Ishikawa (cell line): ENCODE measurements around the gene RFPL1.
A peak's percentile ranks its signal among the peaks of the same experiment; 100 is the strongest.

Source experiments
- CEBPB ChIP-seq: IDR thresholded peaks from 2 replicates; pipeline ENCODE4 v1.6.1; 2012
- CREB1 ChIP-seq: IDR thresholded peaks from 2 replicates; pipeline ENCODE4 v1.6.1; 2012; ENCODE audit warnings: low read depth
- EGR1 ChIP-seq: IDR thresholded peaks from 2 replicates; pipeline ENCODE4 v1.6.1; 2012
- EP300 ChIP-seq: IDR thresholded peaks from 2 replicates; pipeline ENCODE4 v1.6.1; 2012; ENCODE audit warnings: borderline replicate concordance
- FOXM1 ChIP-seq: IDR thresholded peaks from 2 replicates; pipeline ENCODE4 v1.6.1; 2012; ENCODE audit warnings: low read depth, borderline replicate concordance
- MAX ChIP-seq: IDR thresholded peaks from 2 replicates; pipeline ENCODE4 v1.6.1; 2012
- NFIC ChIP-seq: IDR thresholded peaks from 2 replicates; pipeline ENCODE4 v1.6.1; 2012
- RAD21 ChIP-seq: IDR thresholded peaks from 2 replicates; pipeline ENCODE4 v1.6.1; 2012; ENCODE audit warnings: low read depth
- REST ChIP-seq: IDR thresholded peaks from 2 replicates; pipeline ENCODE4 v1.6.1; 2012; ENCODE audit warnings: low read depth, mild to moderate bottlenecking
- TAF1 ChIP-seq: IDR thresholded peaks from 2 replicates; pipeline ENCODE4 v1.6.1; 2012; ENCODE audit warnings: low read depth, mild to moderate bottlenecking
- TCF12 ChIP-seq: IDR thresholded peaks from 2 replicates; pipeline ENCODE4 v1.6.1; 2012; ENCODE audit warnings: low read depth
- TEAD4 ChIP-seq: IDR thresholded peaks from 2 replicates; pipeline ENCODE4 v1.6.1; 2012
- USF1 ChIP-seq: IDR thresholded peaks from 2 replicates; pipeline ENCODE4 v1.6.1; 2012
- YY1 ChIP-seq: IDR thresholded peaks from 2 replicates; pipeline ENCODE4 v1.6.1; 2012; ENCODE audit warnings: low read depth
- ZBTB7A ChIP-seq: IDR thresholded peaks from 2 replicates; pipeline ENCODE4 v1.6.1; 2012; ENCODE audit warnings: low read depth

The RFPL1 gene

GRCh38 chr22:29457730-29458129 is 19.3 kb downstream of the RFPL1 start:
- TF ChIP-seq CREB1 (0 out of 2 replicates have a peak, but pooled peaks have one; percentile 28), EGR1 (no peak)

- TF ChIP-seq FOXM1: no peak
- no peak for TF ChIP-seq REST
- no peak for TF ChIP-seq EP300
- TF ChIP-seq YY1: no peak
- TF ChIP-seq CREB1: no peak
- no peak for TF ChIP-seq NFIC
- no peak for TF ChIP-seq EGR1
- no peak for TF ChIP-seq TAF1
- no peak for TF ChIP-seq USF1
Observed at GRCh38 chr22:29458551-29458950, 20.2 kb downstream of the RFPL1 start.

GRCh38 chr22:29459773-29460172 is 21.4 kb downstream of the RFPL1 start:
- TF ChIP-seq EGR1 (no peak), CREB1 (no peak), RAD21 (no peak), YY1 (no peak), TEAD4 (no peak), EP300 (no peak)

- TF ChIP-seq TCF12 (no peak), CREB1 (no peak), TEAD4 (no peak), REST (no peak), RAD21 (no peak), YY1 (no peak)
Observed at GRCh38 chr22:29461263-29461662, 22.9 kb downstream of the RFPL1 start.

- TF ChIP-seq USF1 (no peak), TCF12 (no peak), RAD21 (no peak), FOXM1 (no peak), NFIC (no peak), MAX (no peak), REST (no peak), EP300 (no peak), EGR1 (no peak), CEBPB (no peak)
Observed at GRCh38 chr22:29463629-29464028, 25.2 kb downstream of the RFPL1 start.

GRCh38 chr22:29464581-29464980 is 26.2 kb downstream of the RFPL1 start:
- TF ChIP-seq RAD21: no peak
- TF ChIP-seq FOXM1: no peak
- TF ChIP-seq MAX: no peak
- no peak for TF ChIP-seq TCF12
- TF ChIP-seq TEAD4: no peak
- TF ChIP-seq CREB1: no peak
- no peak for TF ChIP-seq REST
- TF ChIP-seq EGR1: no peak
- no peak for TF ChIP-seq USF1
- TF ChIP-seq TAF1: no peak
- no peak for TF ChIP-seq ZBTB7A
- no peak for TF ChIP-seq YY1
- no peak for TF ChIP-seq EP300
- TF ChIP-seq CEBPB: no peak
- no peak for TF ChIP-seq NFIC
